Raji (cell line): ENCODE data around the gene GLS.

ENCODE experiments used
- POLR2A ChIP-seq: IDR thresholded peaks from 2 replicates; pipeline ENCODE4 v1.6.1; 2011; ENCODE audit warnings: low read depth, low read length, control low read depth; ENCODE audit not compliant: insufficient read depth

GLS gene

DNA sequence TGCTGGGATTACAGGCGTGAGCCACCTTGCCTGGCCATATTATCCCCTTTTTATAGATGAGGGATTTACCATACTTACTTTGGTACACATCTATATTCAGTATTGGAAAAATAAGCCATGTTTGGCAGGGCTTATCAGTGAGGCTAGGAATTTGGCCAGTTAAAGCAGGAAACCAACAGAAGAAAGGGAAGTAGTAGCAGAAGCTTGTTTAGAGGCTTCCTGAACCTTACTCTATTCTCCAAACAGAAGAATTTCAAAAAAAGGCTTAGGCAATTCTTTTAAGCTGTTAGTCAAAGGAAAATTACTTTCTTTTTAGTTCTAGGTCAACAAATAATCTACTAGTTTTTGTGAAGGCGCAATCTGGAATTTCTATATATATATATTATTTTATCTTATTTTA, 3.2 kb upstream of the GLS start:
- no peak for TF ChIP-seq POLR2A

DNA sequence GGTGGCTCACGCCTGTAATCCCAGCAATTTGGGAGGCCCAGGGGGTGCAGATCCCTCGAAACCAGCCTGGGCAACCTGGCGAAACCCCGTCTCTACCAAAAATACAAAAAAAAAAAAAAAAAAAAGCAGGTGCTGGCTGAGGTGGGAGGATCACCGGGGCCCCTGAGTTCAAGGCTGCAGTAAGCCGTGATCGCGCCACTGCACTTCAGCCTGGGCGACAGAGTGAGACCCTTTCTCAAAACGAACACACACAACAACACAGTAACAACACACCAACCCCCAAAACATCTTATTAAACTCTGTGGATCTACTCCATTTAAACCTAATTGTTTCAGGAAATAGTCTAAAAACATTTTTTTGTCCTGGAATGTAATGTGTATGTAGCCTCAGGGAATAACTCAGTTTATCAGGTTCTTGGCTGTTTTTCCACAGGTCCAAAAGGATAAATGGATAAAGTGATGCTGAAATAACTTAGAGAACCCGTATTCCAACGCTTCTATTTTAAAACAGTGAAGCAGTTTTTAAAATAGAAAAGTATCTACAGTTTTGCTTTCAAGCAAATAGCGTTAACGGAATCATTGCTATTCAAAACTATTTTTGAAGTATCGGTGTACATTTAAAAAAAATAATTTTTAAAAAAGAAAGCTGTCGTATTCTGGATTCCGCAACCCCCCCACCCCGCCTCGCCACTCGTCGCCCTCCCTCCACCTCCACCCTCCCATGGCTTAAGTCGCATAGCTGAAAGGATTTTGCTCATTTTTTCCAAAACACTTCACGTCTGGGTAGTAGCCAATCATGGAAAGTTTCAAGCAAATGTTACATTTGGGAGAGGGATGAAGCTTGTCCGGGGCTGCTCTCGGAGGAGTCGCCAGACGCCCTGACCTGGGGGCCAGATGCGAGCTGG, 895 bp upstream of the GLS start:
- no peak for TF ChIP-seq POLR2A

DNA sequence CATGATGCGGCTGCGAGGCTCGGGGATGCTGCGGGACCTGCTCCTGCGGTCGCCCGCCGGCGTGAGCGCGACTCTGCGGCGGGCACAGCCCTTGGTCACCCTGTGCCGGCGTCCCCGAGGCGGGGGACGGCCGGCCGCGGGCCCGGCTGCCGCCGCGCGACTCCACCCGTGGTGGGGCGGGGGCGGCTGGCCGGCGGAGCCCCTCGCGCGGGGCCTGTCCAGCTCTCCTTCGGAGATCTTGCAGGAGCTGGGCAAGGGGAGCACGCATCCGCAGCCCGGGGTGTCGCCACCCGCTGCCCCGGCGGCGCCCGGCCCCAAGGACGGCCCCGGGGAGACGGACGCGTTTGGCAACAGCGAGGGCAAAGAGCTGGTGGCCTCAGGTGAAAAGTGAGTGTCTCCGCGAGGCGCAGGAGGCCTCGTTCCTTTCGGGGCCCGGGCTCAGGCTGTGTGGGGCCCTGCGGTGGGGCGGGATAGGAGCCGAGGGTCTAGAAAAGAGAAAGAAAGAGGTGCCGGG, 520 bp downstream of the GLS start:
- TF ChIP-seq POLR2A = no peak

DNA sequence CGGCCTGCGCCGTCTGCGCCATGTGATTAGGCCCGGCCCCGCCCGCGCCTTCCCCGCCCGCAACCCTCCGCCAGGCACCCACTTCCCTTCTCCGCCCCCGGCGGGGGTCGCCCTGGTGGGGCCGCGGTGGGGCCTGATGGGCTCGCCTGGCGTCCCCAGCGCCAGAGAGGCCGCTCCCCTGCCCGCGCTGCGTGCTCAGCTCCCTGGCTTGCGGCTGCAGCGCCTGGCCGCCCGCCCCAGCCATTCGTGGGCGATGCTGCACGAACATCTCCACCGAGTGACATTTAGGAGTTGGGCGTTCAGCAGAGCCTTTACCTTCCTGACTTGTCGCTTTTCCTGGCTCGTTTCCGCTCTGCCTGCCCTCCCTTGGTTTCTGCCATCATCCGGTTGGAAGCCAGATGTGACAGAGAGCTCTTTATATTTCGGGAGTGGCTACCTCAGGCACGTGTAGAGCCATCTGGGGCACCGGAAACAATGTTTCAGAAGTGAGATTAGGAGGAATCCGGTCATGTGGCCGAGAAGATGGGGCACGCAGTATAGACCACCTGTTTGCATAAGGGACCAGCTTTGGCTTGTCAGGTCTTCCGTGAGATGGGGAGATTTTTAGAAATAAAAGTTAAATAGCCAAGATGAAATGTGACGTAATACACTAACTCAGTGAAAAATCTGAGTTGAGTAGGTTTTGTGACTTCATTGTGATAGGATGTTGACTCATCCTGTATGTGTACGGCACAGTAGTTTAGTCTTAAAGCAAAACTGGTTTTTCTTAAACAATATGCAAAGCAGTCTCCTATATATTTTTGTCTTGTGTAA, 1.2 kb downstream of the GLS start:
- TF ChIP-seq POLR2A = peak; percentile 65; the same call in 1 of the 2 replicates

DNA sequence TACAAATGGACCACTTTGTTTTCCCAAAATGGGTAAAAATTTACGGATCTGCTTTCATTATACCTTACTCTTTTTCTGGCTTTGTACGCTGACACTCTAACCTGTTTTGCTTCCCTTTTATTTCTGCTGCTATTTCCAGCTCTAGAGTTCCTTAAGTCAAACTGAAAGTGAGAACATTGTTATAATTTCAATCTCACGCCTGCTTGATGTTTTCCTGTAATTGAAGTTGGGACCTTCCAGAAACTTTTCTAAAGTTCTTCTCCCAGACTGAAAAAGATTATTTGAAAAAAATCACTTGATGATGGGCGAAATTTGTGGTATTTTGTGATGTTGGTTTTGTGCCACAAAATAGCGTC, 1.8 kb downstream of the GLS start:
- no peak for TF ChIP-seq POLR2A

DNA sequence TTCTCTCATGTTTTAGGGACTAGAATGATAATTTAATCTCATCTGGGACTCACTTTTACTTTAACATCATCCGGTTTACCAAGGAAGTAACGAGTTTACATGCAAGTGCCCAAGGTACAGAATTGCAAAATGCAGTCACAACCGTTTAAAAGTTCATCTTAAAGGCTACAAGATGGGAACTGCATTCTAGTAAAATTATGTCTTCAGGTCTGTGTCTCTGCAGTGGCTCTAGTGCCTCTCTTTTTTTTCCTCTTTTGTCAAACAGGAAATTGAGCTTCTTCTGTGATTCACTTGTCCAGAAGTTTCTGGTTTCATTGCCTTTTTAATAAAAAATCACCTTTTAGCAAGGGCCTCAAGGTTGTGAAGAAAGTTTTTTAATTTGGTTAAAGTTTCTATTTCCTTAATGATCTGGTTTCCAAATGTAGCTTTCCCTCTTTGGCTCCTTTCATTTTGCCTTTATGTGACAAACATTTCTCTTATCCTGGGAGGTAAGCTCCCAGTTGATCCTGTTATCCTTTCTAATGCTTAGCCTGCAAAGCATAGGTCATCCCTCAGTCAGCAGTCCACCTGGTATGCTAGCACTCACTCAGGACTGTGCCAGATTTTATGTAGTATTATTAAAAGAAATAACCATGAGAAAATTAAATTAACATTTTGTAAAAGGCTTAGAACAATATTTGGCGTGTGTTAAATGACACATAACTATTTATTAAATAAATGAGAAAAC, 2.4 kb downstream of the GLS start:
- TF ChIP-seq POLR2A = no peak

DNA sequence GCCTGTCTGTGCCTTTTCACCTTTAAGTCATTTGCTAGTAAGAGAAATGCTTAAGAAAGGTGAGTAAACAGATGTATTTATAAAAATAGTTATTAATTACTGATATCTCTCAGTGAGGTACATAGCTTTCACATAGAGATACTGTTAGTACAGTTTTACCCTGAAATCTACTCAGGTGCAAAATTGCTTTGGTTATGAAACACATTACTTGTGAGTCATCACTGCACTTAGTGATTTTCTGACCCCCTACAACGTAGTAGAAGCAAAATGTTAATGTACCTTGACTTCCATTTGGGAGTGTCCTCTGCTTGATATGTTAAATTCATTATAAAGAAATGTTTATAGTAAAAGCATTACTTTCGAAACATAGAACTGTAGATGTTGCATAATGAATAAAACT, 6.5 kb downstream of the GLS start:
- no peak for TF ChIP-seq POLR2A

DNA sequence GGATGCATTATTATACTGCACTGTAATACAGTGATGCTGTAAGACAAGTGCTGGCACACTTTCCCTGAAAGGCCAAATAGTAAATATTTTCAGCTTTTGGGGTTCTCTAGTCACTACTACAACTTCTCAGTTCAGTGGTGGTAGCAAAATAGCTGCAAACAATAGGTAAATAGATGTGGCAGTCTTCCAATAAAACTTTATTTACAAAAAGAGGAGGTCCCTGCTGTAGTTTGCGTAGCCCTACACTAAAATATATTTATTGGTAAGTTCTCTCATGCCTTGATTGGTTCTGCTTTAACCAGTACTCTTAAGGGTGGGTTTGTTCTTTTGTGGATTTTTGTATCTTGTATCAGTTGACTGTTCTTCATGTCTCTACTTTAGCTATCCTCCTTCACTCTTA, 7.8 kb downstream of the GLS start:
- TF ChIP-seq POLR2A = no peak

DNA sequence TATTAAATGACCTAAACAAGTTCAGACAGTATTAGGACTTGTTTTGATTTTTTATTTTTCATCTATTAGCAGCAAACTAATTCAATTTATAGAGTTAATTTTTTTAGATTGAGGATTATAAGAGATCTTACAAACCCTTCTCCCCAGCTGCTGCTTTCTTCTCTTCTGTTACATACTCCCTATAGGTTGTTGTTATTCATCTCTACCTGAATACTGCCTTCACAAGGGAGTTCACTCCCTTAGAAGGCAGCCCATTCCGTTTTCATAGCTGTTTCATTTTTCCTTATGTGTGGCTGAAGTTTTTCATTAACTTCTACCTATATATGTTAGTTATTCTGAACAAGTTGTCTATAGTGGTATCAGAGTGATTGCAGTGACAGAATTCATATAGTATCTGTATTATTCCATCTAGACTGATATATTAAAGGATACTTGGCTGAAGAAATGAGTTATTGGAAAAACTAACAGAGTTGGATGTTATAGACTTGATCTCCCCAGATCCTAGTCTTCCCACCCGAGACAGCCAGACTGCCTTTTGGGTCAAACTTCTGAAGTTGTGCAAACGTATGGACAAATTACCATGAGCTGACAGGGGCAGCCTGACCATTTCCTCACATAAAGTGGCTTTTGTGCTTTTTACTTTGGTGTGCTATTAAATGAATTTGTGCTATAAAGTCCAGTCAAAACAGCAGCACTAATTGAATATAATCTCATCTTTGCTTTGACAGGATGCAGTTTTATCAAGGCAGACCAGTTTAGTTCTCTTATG, 8.7 kb downstream of the GLS start:
- TF ChIP-seq POLR2A = no peak

DNA sequence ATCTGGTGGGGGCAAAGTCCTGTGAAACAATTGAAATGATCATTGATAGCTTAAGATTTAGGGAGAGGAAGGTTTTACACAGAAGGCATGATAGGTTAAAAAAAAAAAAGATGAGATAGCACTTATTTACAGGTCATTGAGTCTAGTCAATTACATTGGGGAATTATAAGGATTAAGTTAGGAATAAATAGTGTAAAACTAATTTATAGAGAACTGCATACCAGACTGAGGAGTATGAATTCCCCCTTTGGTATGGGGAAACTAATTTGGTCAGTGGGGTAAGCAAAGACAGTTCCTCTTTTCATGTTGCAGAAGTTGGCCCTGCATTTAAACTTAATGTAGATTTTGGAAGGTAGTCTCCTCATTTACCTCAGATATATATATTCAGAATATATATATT, 10.8 kb downstream of the GLS start:
- no peak for TF ChIP-seq POLR2A

DNA sequence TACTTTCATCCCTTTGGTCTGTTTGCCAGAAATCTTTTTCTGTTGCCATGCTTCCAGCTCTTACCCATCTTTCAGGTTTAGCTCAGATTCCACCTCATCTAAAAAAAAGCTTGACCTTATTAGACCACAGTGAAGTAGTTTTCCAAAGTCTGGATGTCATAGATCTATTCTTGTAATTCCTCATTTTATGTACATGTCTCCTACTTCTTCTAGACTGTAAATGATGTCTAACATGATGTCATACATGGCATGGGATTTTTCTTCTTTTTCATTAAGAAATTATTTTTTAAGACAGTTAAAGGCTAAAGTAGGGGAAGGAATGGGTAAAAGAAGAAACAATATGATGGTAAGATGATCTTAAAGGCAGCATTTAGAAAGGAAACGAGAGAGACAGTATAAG, 11.3 kb downstream of the GLS start:
- TF ChIP-seq POLR2A = no peak

DNA sequence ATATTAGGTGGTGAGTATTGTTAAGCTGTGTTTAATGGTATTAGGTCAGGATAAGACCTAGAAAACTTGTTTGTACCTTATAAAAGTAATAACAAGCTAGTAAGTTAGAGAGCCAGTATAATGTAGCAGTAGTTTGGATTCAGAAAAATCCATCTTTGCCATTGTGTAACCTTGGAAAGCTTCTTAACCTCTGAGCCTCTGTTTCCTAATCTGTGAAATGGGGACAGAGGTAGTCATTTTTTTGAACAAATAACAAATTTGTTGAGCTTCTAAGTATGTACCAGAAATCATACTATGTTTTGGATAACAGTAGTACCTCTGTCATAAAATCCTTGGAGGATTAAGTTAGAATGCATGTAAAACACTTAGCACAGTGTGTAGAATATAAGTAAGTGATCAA, 12.5 kb downstream of the GLS start:
- TF ChIP-seq POLR2A = no peak

DNA sequence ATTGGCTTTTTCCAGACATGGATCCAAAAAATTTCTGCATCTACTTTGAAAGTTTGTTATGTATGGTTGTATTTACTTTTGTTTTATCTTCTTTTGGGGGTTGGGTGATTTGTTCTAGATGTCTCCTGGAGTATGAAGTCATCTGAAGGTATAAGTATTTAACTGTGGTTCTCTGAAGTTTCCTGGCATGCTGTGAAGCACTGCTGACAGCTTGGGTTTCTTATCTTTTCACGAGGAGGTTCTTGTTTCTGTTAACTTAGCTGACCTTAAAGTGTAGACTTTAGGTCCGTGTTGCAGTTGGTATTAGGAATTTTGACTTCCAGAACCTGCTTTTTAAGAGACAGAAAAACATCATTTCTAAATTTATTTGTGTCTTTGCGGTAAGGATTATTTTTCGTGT, 15.9 kb downstream of the GLS start:
- no peak for TF ChIP-seq POLR2A

DNA sequence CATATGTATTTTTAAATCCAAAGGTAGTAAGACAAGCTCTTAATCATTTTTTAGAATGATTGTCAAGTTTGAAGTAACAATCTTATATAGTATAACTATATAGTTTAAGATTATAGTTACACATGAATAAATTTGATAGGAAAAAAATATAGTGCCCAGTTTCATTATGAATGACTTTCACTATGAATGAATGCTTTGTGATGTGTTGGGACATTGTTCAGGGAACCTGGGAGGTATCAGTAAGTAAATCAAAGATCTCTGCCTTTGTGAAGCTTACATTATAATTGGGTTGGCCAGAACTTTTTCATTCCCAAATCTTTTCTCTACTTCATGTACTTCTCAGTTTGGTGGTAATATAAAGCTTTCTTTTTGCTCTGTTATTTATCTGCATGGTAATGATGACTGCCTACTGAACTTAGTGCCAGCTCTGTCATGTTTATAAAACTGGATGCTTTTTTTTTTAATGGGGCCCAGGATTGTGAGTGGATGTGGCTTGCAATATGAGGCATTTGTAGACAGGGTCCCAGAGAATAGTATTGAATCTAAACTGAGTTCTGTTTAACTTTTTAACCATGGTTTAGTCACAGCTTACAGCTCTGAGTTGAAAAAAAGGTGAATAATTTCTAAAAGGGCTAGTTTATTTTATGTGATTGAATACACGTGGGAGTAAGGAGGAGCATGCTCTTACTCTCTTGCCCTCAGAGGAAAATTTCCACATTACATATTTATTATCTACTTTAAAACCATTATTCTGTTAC, 23.3 kb downstream of the GLS start:
- TF ChIP-seq POLR2A = no peak

DNA sequence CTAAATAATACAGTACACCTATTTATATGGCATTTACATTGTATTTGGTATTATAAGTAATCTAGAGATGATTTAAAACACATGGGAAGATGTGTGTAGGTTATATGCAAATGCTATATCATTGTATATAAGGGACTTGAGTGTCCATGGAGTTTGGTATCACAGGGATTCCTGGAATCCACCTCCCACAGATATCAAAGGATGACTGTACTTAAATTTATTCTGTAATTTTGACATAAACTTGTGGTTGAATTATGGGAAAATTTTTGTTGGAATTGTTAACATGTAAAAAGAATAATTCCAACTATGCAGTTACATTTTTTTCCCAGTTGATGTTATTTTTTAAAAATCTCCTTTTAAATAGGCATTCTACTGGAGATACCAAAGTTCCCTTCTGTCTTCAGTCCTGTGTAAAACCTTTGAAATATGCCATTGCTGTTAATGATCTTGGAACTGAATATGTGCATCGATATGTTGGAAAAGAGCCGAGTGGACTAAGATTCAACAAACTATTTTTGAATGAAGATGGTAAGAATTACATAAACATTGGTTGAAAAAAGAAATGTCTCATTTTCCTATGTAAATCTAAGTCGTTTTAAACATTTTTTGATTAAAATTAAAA, 24.1 kb downstream of the GLS start:
- no peak for TF ChIP-seq POLR2A
